Activated CD8-positive, alpha-beta memory T cell treated with anti-CD3 and anti-CD28 coated beads for 36 hours (primary cell): ENCODE results near the gene MOB2. TPM values are rescaled to one million over a fixed set of nuclear protein-coding genes. Genes with fewer than 3 reads are reported as not detected.

Experiments
- CTCF ChIA-PET: fragments of 350-600 bp; sonication (Branson Sonifier 250); formaldehyde crosslinking; loops from one replicate; lab custom pipeline; 2021; ENCODE audit warnings: antibody characterized with exemption; lab: Charles Lee
- POLR2A ChIA-PET: fragments of 350-600 bp; sonication (Branson Sonifier 250); formaldehyde crosslinking; loops from one replicate; lab custom pipeline; 2021; ENCODE audit warnings: antibody characterized with exemption; lab: Charles Lee
- total RNA-seq, 2 experiments: library from RNA; stranded (reverse); gene quantifications; one replicate each; pipeline ENCODE4 v1.2.3, GENCODE V29; 2021

Gene MOB2
- 10 to 100 TPM; 19.5 to 22.0 TPM for total RNA-seq

- ChIA-PET POLR2A (no interaction called here), CTCF (no interaction called here)
These were observed at the start of gene MOB2 for GRCh38 chr11:1486054-1486825. MOB2 (minus strand) TSS chr11:1486779; CDS start chr11:1486556, 223 bp downstream.

GRCh38 chr11:1534682-1535081 lies 48.1 kb upstream of the MOB2 start:
- POLR2A ChIA-PET = no interaction called here
- CTCF ChIA-PET = interaction anchor here (1.4 kb wide), 1 partner anchor 12 kb away, joined by 3 read pairs; no protein-coding TSS in a partner anchor

GRCh38 chr11:1534171-1534570 lies 47.6 kb upstream of the MOB2 start:
- CTCF ChIA-PET = interaction anchor here (1.4 kb wide), 1 partner anchor 12 kb away, joined by 3 read pairs; no protein-coding TSS in a partner anchor
- POLR2A ChIA-PET = no interaction called here

GRCh38 chr11:1533342-1533725 lies 46.8 kb upstream of the MOB2 start:
- ChIA-PET POLR2A (no interaction called here), CTCF (no interaction called here)

- POLR2A ChIA-PET = no interaction called here
- CTCF ChIA-PET = no interaction called here
These were observed 46.2 kb upstream of the MOB2 start for GRCh38 chr11:1532606-1533341.

GRCh38 chr11:1532014-1532586 lies 45.5 kb upstream of the MOB2 start:
- CTCF ChIA-PET = no interaction called here
- POLR2A ChIA-PET = no interaction called here

- CTCF ChIA-PET = no interaction called here
- POLR2A ChIA-PET = no interaction called here
These were observed 45.0 kb upstream of the MOB2 start for GRCh38 chr11:1531449-1532013.

GRCh38 chr11:1530686-1531448 lies 44.3 kb upstream of the MOB2 start:
- POLR2A ChIA-PET = no interaction called here
- CTCF ChIA-PET = interaction anchor here (2.5 kb wide), 1 partner anchor 16 kb away, joined by 8 read pairs; no protein-coding TSS in a partner anchor

GRCh38 chr11:1529774-1530173 lies 43.2 kb upstream of the MOB2 start:
- ChIA-PET CTCF (interaction anchor here (0.6 to 2.5 kb wide), 2 partner anchors 14 to 16 kb away, joined by 3 to 8 read pairs; no protein-coding TSS in a partner anchor), POLR2A (no interaction called here)

GRCh38 chr11:1529286-1529685 lies 42.7 kb upstream of the MOB2 start:
- CTCF ChIA-PET = interaction anchor here (2.5 kb wide), 1 partner anchor 14 kb away, joined by 8 read pairs; no protein-coding TSS in a partner anchor
- POLR2A ChIA-PET = no interaction called here

GRCh38 chr11:1528710-1529109 lies 42.1 kb upstream of the MOB2 start:
- ChIA-PET POLR2A (no interaction called here), CTCF (interaction anchor here (2.5 kb wide), 1 partner anchor 13 kb away, joined by 8 read pairs; no protein-coding TSS in a partner anchor)

- CTCF ChIA-PET = no interaction called here
- POLR2A ChIA-PET = no interaction called here
These were observed 40.2 kb upstream of the MOB2 start for GRCh38 chr11:1526785-1527184.

GRCh38 chr11:1523779-1524178 lies 37.2 kb upstream of the MOB2 start:
- POLR2A ChIA-PET = no interaction called here
- CTCF ChIA-PET = no interaction called here

- ChIA-PET POLR2A (no interaction called here), CTCF (no interaction called here)
These were observed 36.5 kb upstream of the MOB2 start for GRCh38 chr11:1523077-1523476.

GRCh38 chr11:1522081-1522424 lies 35.5 kb upstream of the MOB2 start:
- CTCF ChIA-PET = interaction anchor here (0.7 kb wide), 1 partner anchor 15 kb away, joined by 5 read pairs; no protein-coding TSS in a partner anchor
- POLR2A ChIA-PET = interaction anchor here (0.6 kb wide), 1 partner anchor 76 kb away, joined by 7 read pairs; the partner anchor contains the start of gene KRTAP5-2

- ChIA-PET CTCF (no interaction called here), POLR2A (interaction anchor here (0.6 kb wide), 1 partner anchor 76 kb away, joined by 7 read pairs; the partner anchor contains the start of gene KRTAP5-2)
These were observed 35.0 kb upstream of the MOB2 start for GRCh38 chr11:1521382-1522080.

- CTCF ChIA-PET = no interaction called here
- POLR2A ChIA-PET = no interaction called here
These were observed 34.2 kb upstream of the MOB2 start for GRCh38 chr11:1520663-1521267.

- POLR2A ChIA-PET = interaction anchor here (0.6 kb wide), 1 partner anchor 1177 kb away, joined by 6 read pairs; no protein-coding TSS in a partner anchor
- CTCF ChIA-PET = no interaction called here
These were observed 33.7 kb upstream of the MOB2 start for GRCh38 chr11:1520209-1520662.
